D341Med (cell line): ENCODE results near the gene CREBZF.
"Not testable (repeated sequence)": the region's sequence is repeated elsewhere in the genome, so short reads cannot be mapped to it uniquely, and the experiment has no call there.

Experiments used
- DNase-seq: peaks from one replicate; pipeline ENCODE4 v3.0.0; 2012; ENCODE audit warnings: low spot score

CREBZF gene

GRCh38 chr11:85670949-85671663 is 6.2 kb upstream of the CREBZF start:
- not testable (repeated sequence) for DNase-seq

GRCh38 chr11:85668157-85668556 is 3.2 kb upstream of the CREBZF start:
- no peak for DNase-seq

- DNase-seq, result no peak
Observed at GRCh38 chr11:85666687-85667086, 1.8 kb upstream of the CREBZF start.

- no peak for DNase-seq
Observed at GRCh38 chr11:85665733-85666132, 804 bp upstream of the CREBZF start.

GRCh38 chr11:85663753-85664614 is 945 bp downstream of the CREBZF start:
- DNase-seq, result peak; percentile 81

- DNase-seq, result no peak
Observed at GRCh38 chr11:85663080-85663752, 1.7 kb downstream of the CREBZF start.

GRCh38 chr11:85661972-85662664 is 2.8 kb downstream of the CREBZF start:
- no peak for DNase-seq

GRCh38 chr11:85658180-85658579 is 6.7 kb downstream of the CREBZF start:
- no peak for DNase-seq

- DNase-seq, result no peak
Observed at GRCh38 chr11:85656777-85657176, 8.2 kb downstream of the CREBZF start.

GRCh38 chr11:85654343-85654742 is 10.6 kb downstream of the CREBZF start:
- not testable (repeated sequence) for DNase-seq

GRCh38 chr11:85652786-85653447 is 12.0 kb downstream of the CREBZF start:
- no peak for DNase-seq

- no peak for DNase-seq
Observed at GRCh38 chr11:85651118-85651517, 13.8 kb downstream of the CREBZF start.

- peak; percentile 92 for DNase-seq
Observed at GRCh38 chr11:85647604-85648299, 17.2 kb downstream of the CREBZF start, which contains the start of gene TMEM126A. Gene TMEM126A (plus strand): TSS chr11:85647967. CDS start chr11:85650256, 2,289 bp downstream.

- DNase-seq, result peak; percentile 37
Observed at GRCh38 chr11:85647078-85647477, 17.9 kb downstream of the CREBZF start.

- DNase-seq, result no peak
Observed at GRCh38 chr11:85643191-85643614, 21.7 kb downstream of the CREBZF start.

- DNase-seq, result no peak
Observed at GRCh38 chr11:85634747-85635146, 30.2 kb downstream of the CREBZF start.

- no peak for DNase-seq
Observed at GRCh38 chr11:85628771-85629341, 36.1 kb downstream of the CREBZF start.

GRCh38 chr11:85627998-85628770 is 36.7 kb downstream of the CREBZF start, which contains the start of gene TMEM126B:
Gene TMEM126B (plus strand): TSS chr11:85628593. CDS start chr11:85628608, 15 bp downstream.
- peak; percentile 93 for DNase-seq

- DNase-seq, result peak; percentile 47
Observed at GRCh38 chr11:85627332-85627997, 37.5 kb downstream of the CREBZF start, which contains the start of gene DLG2. Gene DLG2 (minus strand): TSS chr11:85627344.
